ENCODE data around the gene B4GALNT4.
"Not testable (repeated sequence)": the region's sequence is repeated elsewhere in the genome, so short reads cannot be mapped to it uniquely, and the experiment has no call there.

DNA sequence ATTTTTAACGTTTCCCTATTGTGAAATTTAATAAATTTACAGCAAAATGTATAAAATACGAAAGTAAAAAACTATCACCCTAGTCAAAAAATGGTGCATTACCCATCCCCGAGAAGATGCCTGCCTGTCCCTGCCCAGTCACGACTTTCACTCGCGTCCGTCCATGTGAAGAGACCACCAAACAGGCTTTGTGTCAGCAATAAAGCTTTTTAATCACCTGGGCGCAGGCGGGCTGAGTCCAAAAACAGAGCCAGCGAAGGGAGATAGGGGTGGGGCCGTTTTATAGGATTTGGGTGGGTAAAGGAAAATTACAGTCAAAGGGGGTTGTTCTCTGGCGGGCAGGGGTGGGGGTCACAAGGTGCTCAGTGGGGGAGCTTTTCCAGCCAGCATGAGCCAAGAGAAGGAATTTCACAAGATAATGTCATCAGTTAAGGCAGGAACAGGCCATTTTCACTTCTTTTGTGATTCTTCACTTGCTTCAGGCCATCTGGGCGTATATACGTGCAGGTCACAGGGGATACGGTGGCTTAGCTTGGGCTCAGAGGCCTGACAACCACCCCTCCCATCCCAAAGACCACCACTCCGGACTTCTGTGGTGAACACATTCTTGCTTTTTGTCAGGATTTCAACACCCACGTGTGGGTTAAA is 35.6 kb upstream of the B4GALNT4 start:
- TF ChIP-seq, protein P1, sequence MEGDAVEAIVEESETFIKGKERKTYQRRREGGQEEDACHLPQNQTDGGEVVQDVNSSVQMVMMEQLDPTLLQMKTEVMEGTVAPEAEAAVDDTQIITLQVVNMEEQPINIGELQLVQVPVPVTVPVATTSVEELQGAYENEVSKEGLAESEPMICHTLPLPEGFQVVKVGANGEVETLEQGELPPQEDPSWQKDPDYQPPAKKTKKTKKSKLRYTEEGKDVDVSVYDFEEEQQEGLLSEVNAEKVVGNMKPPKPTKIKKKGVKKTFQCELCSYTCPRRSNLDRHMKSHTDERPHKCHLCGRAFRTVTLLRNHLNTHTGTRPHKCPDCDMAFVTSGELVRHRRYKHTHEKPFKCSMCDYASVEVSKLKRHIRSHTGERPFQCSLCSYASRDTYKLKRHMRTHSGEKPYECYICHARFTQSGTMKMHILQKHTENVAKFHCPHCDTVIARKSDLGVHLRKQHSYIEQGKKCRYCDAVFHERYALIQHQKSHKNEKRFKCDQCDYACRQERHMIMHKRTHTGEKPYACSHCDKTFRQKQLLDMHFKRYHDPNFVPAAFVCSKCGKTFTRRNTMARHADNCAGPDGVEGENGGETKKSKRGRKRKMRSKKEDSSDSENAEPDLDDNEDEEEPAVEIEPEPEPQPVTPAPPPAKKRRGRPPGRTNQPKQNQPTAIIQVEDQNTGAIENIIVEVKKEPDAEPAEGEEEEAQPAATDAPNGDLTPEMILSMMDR (IDR thresholded peaks at IDR 0.05), result not testable (repeated sequence)
- TF ChIP-seq POLR2A (IDR thresholded peaks at IDR 0.05), result not testable (repeated sequence)
